Hepatic stellate cell (primary cell): Measurements from ENCODE around the gene AZU1.
"Not testable (repeated sequence)": the region's sequence is repeated elsewhere in the genome, so short reads cannot be mapped to it uniquely, and the experiment has no call there.

Experiments
- DNase-seq: peaks from one replicate; pipeline ENCODE4 v3.0.0; 2011; ENCODE audit warnings: low spot score

AZU1 gene

DNA sequence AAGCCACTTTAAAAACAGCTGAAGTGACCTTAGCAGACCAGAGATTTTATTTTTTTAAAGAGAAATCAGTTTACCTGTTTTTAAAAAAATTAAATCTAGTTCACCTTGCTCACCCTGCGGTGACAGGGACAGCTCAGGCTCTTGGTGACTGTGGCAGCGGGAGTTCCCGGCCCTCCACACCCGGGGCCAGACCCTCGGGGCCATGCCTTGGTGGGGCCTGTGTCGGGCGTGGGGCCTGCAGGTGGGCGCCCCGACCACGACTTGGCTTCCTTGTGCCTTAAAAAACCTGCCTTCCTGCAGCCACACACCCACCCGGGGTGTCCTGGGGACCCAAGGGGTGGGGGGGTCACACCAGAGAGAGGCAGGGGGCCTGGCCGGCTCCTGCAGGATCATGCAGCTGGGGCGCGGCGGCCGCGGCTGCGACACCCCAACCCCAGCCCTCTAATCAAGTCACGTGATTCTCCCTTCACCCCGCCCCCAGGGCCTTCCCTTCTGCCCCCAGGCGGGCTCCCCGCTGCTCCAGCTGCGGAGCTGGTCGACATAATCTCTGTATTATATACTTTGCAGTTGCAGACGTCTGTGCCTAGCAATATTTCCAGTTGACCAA, 16.7 kb upstream of the AZU1 start:
- no peak for DNase-seq

DNA sequence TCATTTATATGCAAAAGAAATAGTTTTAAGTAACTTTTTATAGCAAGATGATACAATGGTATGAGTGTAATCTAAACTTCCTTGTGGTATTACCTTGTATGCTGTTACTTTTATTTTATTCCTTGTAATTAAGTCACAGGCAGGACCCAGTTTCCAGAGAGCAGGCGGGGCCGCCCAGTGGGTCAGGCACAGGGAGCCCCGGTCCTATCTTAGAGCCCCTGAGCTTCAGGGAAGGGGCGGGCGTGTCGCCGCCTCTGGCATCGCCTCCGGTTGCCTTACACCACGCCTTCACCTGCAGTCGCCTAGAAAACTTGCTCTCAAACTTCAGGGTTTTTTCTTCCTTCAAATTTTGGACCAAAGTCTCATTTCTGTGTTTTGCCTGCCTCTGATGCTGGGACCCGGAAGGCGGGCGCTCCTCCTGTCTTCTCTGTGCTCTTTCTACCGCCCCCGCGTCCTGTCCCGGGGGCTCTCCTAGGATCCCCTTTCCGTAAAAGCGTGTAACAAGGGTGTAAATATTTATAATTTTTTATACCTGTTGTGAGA, 16.1 kb upstream of the AZU1 start:
- no peak for DNase-seq

DNA sequence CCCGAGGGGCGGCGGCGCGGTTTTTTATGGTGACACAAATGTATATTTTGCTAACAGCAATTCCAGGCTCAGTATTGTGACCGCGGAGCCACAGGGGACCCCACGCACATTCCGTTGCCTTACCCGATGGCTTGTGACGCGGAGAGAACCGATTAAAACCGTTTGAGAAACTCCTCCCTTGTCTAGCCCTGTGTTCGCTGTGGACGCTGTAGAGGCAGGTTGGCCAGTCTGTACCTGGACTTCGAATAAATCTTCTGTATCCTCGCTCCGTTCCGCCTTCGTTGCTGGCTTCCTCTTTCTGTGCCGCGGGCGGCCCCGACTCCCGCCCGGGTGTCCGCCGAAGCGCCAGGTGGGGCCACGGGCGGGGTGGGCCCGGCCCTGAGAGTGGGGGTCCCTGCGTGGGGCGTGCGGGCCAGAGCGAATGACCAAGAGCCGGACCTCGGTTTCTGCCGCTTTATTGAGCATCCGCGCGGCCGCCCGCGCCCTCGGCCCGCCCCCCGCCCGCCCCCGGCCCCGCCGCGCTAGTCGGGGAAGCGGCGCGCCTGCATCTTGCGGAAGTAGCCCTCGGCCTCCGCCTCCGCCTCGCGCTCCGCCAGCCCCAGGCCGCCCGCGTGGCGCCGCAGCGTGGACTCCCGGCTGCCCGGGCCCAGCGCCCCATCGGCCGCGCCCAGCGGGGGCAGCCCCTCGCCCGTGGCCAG, 15.4 kb upstream of the AZU1 start:
- DNase-seq: no peak

- DNase-seq: no peak
Observed at GRCh38 chr19:812747-813218, 14.9 kb upstream of the AZU1 start.

DNA sequence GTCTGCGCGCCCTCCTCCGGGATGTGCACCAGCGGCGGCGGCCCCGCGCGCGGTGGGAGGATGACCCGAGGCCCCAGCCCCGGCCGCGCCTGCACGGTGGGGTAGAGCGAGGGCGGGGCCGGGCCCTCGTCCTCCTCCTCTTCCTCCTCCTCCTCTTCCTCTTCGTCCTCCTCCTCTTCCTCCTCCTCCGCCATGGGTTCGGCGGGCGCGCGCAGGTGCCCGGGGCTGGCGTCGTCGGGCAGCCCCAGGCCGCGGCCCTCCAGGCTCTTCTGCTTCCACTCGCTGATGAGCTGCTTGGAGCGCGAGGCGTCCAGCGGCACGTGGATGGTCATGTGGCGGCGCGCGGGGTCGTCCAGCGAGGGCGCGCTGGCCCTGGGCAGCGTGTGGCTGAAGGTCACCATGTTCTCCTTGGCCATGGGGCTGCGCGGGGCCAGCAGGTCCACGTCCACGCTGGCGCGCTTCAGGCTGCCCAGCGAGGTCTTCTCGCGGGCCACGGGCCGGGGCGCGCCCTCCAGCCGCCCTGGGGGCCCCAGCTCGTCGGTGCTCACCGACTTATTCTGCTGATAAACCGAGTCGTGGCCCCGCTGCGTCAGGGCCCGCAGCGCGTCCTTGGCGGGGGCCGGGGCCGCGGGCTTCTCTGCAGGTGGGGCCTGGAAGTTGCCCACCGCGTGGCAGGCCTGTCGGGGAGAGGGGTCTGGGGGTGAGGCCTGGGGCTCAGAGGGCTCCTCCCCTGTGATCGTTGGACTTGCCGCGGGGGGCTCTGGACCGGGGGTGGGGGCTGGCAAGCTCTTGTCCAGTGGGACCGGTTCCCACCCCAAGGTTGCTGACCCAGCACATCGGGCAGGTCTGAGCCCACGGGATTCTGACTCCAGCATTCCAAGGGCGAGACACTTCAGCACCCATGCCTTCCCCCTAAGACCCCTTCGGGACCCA, 14.2 kb upstream of the AZU1 start:
- no peak for DNase-seq

DNA sequence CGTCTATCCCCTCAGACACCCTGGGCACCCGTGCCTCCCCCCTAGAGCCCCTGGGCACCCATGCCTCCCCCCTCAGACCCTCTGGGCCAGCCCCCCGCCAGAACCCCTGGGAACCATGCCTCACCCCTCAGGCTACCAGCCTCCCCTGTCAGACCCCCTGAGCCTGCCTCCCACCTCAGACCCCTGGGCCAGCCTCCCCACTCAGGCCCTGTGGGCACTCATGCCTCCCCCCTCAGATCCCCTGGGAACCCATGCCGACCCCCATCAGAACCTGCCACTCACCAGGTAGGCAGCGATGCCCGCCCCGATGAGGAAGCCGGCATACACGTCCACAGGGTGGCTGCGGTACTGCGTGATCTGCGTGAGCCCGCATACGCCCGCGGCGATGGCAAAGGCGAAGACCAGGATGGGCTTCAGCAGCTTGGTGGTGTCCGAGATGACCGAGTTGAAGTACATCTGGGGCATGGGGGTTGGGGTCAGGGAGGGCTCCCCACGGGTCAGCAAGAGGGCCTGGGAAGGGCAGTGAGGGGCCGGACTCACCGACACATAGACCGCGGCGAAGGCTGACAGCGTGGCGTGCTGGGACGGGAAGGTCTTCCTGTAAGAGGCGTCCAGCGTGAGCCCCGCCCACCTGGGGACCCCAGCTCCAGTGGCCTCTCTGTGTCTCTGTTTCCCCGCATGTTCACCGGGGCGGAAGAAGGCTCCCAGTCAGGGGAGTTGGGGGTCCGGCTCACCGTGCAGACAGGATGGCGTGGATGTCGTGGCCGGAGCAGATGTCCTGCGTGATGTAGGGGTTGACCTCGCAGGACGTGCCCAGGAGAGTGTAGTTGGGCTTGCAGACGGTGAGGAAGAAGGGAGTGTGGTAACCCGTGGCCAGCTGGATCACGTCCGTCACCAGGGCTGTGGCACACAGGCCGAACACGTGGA, 13.2 kb upstream of the AZU1 start:
- DNase-seq: no peak

DNA sequence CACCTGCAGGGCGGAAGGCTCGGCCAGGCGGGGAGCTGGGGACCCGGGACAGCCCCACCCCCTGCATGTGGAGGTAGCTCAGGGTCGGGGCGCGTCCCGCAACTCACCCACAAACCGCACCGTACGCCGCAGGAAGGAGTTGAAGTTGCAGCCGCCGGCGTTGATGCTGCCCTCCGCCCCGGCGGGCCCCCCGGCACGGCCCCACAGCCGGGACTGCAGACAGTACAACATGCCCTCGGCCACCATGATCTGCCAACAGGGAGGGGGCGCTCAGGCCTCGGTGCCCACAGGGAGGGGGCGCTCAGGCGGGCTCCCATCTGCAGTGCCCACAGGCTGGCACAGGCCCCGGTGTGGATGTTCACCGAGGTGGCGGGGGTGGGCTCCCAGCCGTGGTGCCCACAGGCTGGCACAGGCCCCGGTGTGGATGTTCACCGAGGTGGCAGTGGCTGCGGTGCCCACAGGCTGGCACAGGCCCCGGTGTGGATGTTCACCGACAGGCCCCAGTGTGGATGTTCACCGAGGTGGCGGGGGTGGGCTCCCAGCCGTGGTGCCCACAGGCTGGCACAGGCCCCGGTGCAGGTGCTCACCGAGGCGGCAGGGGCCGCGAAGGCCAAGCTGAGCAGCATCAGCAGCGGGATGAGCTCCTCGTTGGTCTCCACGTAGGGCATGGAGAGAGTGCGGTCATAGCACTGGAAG, 12.4 kb upstream of the AZU1 start:
- DNase-seq: no peak

DNA sequence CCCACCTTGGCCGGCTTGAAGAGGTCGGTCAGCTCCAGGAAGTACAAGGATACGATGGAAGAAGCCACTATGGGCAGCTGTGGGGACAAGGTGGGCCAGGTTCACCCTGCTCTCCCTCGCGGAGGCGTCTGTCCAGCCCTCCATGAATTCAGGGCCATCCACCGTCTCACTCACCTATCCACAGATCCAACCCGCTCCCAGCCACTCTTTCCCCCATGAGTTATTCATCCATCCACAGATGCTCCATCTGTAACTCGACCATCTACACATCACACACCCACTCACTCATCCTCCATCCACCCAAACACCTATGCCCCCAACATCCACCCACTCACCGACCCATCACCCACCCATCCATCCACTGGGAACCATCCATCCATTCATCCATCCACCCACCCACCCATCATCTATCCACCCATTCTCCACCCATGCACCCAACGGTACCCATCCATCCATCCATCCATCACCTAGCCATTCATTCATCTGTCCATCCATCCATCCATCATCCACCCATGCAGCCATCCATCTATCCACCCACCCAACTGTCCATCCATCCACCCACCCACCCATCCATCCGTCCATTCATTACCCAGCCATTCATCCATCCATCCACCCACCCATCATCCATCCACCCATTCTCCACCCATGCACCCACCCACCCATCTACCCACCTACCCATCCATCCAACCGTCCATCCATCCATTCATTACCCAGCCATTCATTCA, 11.7 kb upstream of the AZU1 start:
- no peak for DNase-seq

GRCh38 chr19:816500-816857, 11.2 kb upstream of the AZU1 start:
- no peak for DNase-seq

- DNase-seq: not testable (repeated sequence)
Observed at GRCh38 chr19:820212-820611, 7.4 kb upstream of the AZU1 start.

DNA sequence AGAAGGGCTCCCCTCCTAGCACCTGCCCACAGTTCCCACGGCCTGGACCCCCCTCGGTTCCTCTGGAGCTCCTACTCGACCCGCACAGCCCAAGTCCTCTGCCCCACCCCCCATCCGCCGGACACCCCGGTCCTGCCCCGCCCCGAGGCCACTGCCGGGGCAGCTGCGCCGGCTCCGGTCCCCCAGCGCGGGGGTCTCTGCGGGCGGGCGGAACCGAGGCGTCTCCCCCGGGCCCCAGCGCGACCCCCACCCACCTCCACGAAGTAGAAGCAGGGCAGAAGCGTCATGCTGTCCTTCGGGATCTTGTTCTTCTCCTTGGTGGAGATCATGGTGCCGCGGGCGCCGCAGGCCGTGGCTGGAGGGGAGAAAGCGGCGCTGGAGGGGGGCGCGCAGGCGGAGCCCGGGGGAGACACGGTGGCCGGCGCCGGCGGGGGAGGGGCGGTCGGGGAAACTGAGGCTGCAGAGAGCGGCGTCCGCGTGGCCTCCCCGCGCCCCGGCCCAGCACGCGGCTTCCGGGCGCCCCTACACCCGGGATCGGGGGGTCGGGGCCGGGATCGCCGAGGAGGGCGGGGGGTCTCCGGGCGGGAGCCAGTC, 6.3 kb upstream of the AZU1 start:
- no peak for DNase-seq

GRCh38 chr19:821825-822503, 5.7 kb upstream of the AZU1 start, which contains the start of gene PLPPR3:
TSS of gene PLPPR3 (minus strand) at chr19:821955. CDS start at chr19:821559, 396 bp downstream.
- DNase-seq: no peak

- DNase-seq: no peak
Observed at GRCh38 chr19:823565-824121, 4.0 kb upstream of the AZU1 start.

- no peak for DNase-seq
Observed at GRCh38 chr19:824885-825284, 2.8 kb upstream of the AZU1 start.

DNA sequence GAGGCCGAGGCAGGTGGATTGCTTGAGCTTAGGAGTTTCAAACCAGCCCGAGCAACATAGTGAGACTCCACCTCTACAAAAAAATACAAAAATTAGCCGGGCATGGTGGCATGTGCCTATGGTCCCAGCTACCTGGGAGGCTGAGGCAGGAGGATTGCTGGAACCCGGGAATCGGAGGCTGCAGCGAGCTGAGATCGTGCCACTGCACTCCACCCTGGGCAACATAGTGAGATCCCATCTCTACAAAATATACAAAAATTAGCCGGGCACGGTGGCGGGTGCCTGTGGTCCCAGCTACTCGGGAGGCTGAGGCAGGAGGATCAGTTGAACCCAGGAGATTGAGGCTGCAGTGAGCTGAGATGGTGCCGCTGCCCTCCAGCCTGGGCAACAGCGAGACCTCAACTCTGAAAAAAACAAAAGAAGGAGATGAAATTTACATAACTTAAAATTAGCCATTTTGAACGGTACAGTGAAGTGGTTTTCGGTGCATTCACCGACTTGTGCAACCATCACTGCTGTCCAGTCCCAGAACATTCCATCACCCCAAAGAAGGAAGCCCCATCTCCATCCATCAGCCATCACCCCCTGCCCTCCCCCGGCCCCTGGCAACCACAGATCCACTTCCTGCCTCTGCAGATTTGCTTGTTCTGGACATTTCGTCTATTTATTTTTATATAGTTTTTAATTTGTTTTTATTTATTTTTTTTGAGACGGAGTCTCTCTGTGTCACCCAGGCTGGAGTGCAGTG, 1.6 kb upstream of the AZU1 start:
- DNase-seq: no peak

- DNase-seq: no peak
Observed at GRCh38 chr19:827314-827709, 325 bp upstream of the AZU1 start.

GRCh38 chr19:829129-829758, 1.6 kb downstream of the AZU1 start:
- DNase-seq: no peak
